Fibroblast of lung (primary cell): ENCODE measurements around the gene CATSPERE.

Experiments used
- EZH2 ChIP-seq: IDR thresholded peaks from 2 replicates; pipeline ENCODE4 v1.5.1; 2012; ENCODE audit warnings: low read length, control low read depth, mild to moderate bottlenecking; ENCODE audit errors: missing control alignments
- TF ChIP-seq, protein P1 (sequence below), 2 donors: IDR thresholded peaks in 1 of 2; conservative IDR thresholded peaks in 1 of 2; 1 replicate in 1 of 2; 2 replicates in 1 of 2; pipeline ENCODE4 v1.5.1; 2011 to 2012; ENCODE audit warnings: low read length in 2 of 2, control low read depth in 1 of 2, inconsistent platforms in 1 of 2, low read depth in 1 of 2, mild to moderate bottlenecking in 1 of 2

DNA sequence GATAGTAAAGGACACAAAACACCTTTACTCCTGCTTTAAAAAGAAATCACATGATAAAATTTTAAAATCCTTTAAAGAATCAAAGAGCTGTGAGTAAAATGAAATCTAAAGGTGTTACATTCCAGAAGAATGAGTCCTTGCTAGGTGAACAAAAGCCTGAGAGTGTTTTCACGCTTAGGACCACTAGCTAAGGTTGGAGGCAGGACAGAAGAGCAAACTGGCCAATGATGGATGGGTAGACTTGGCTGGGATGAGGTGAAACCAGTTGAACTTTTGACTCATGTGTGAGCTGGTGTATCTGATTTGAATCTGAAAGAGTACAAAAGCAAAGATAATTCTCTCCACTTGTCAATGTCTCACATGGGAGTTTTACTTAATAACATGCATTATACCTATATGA lies 35.1 kb downstream of the CATSPERE start:
- TF ChIP-seq, protein P1, sequence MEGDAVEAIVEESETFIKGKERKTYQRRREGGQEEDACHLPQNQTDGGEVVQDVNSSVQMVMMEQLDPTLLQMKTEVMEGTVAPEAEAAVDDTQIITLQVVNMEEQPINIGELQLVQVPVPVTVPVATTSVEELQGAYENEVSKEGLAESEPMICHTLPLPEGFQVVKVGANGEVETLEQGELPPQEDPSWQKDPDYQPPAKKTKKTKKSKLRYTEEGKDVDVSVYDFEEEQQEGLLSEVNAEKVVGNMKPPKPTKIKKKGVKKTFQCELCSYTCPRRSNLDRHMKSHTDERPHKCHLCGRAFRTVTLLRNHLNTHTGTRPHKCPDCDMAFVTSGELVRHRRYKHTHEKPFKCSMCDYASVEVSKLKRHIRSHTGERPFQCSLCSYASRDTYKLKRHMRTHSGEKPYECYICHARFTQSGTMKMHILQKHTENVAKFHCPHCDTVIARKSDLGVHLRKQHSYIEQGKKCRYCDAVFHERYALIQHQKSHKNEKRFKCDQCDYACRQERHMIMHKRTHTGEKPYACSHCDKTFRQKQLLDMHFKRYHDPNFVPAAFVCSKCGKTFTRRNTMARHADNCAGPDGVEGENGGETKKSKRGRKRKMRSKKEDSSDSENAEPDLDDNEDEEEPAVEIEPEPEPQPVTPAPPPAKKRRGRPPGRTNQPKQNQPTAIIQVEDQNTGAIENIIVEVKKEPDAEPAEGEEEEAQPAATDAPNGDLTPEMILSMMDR (conservative IDR thresholded peaks at IDR 0.05 in 1 of 2, IDR thresholded peaks at IDR 0.05 in 1 of 2; ENCODE audit: low read depth in 1 of 2, low read length in 2 of 2) = no peak
- TF ChIP-seq EZH2 = no peak
